OCI-LY1 (cell line): ENCODE results near the gene DEXI.

Source experiments
- H2AFZ ChIP-seq: fragments of 200-600 bp; sonication (generic), shearing (Covaris generic); 2 replicates; pipeline ENCODE4 v1.6.0; 2014; ENCODE audit warnings: antibody characterized with exemption, mild to moderate bottlenecking, low read length
- H3F3A ChIP-seq: fragments of 200-600 bp; sonication (generic), shearing (Covaris generic); 2 replicates; pipeline ENCODE4 v1.6.0; 2014; ENCODE audit warnings: mild to moderate bottlenecking, antibody characterized with exemption, low read length, moderate library complexity; ENCODE audit not compliant: insufficient read depth
- H3K27ac ChIP-seq: fragments of 200-600 bp; sonication (generic); 2 replicates; pipeline ENCODE4 v1.5.1; 2014; ENCODE audit warnings: low read length, mixed run types, mild to moderate bottlenecking, low read depth; ENCODE audit not compliant: poor library complexity, severe bottlenecking
- H3K27me3 ChIP-seq: fragments of 200-600 bp; sonication (generic); 2 replicates; pipeline ENCODE4 v1.6.0; 2014; ENCODE audit warnings: antibody characterized with exemption, mild to moderate bottlenecking, low read length, moderate library complexity; ENCODE audit not compliant: insufficient read depth
- H3K36me3 ChIP-seq: fragments of 200-600 bp; sonication (generic); 2 replicates; pipeline ENCODE4 v1.6.1; 2014; ENCODE audit warnings: mild to moderate bottlenecking, antibody characterized with exemption, low read length, moderate library complexity, mixed read lengths; ENCODE audit not compliant: insufficient read depth
- H3K4me1 ChIP-seq: fragments of 200-600 bp; sonication (generic); 2 replicates; pipeline ENCODE4 v1.5.1; 2014; ENCODE audit warnings: mild to moderate bottlenecking, low read length, moderate library complexity; ENCODE audit not compliant: insufficient read depth, severe bottlenecking
- H3K4me2 ChIP-seq: fragments of 200-600 bp; sonication (generic), shearing (Covaris generic); 2 replicates; pipeline ENCODE4 v1.6.1; 2014; ENCODE audit warnings: low read length
- H3K4me3 ChIP-seq: fragments of 200-600 bp; sonication (generic); 2 replicates; pipeline ENCODE4 v1.5.1; 2014; ENCODE audit warnings: low read length, low read depth, mild to moderate bottlenecking, mixed read lengths; ENCODE audit not compliant: poor library complexity, severe bottlenecking
- H3K79me2 ChIP-seq: fragments of 200-600 bp; shearing (Covaris generic); 2 replicates; pipeline ENCODE4 v1.6.1; 2016; ENCODE audit warnings: mixed run types, low read length, mixed read lengths; ENCODE audit not compliant: insufficient read depth
- H3K9ac ChIP-seq: fragments of 200-600 bp; sonication (generic), shearing (Covaris generic); 2 replicates; pipeline ENCODE4 v1.6.1; 2014; ENCODE audit warnings: mild to moderate bottlenecking, low read length, mixed read lengths
- H3K9me2 ChIP-seq: fragments of 200-600 bp; sonication (generic), shearing (Covaris generic); 2 replicates; pipeline ENCODE4 v1.6.1; 2014; ENCODE audit warnings: low read depth, mild to moderate bottlenecking, low read length, mixed read lengths
- H3K9me3 ChIP-seq: fragments of 200-600 bp; shearing (Covaris generic); 2 replicates; pipeline ENCODE4 v1.6.1; 2014; ENCODE audit warnings: low read length, mixed read lengths
- H4K20me1 ChIP-seq: fragments of 200-600 bp; sonication (generic), shearing (Covaris generic); 2 replicates; pipeline ENCODE4 v1.6.0; 2016; ENCODE audit warnings: mild to moderate bottlenecking, low read length; ENCODE audit not compliant: insufficient read depth
- EZH2 ChIP-seq: fragments of 200-600 bp; sonication (generic), shearing (Covaris generic); IDR thresholded peaks from 2 replicates; pipeline ENCODE4 v1.8.0; 2017; ENCODE audit warnings: borderline replicate concordance, mixed run types, mild to moderate bottlenecking, antibody characterized with exemption, low read length, moderate library complexity, mixed read lengths
- TF ChIP-seq, protein P1 (sequence below): fragments of 200-600 bp; sonication (generic), shearing (Covaris generic); IDR thresholded peaks from 2 replicates; pipeline ENCODE4 v1.5.1; 2017; ENCODE audit warnings: mild to moderate bottlenecking, antibody characterized with exemption, low read length, moderate library complexity, mixed read lengths

Gene DEXI

DNA sequence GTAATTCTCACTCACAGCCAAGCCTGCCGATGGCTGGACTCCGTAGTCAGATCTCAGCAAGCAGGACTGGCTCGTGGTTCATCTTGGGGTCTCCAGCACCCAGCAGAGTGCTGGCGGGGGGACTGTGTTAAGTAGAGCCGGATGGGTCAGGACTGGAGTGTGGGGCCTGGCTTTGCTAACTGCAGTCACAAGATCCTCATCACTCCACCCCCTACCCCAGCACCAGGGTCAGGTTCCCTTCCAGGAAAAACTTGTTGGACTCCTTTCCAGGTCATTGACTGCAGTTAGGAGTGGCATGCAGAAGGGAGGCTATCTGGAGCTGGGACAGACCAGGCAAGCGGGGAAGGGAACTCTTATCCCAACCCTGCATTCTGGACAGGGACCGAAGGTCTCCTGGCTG lies 59.3 kb downstream of the DEXI start:
- H4K20me1 ChIP-seq, result no peaks in the 10 kb centered on the region
- H3K27me3 ChIP-seq, result no peaks in the 10 kb centered on the region
- no peak for TF ChIP-seq EZH2
- TF ChIP-seq, protein P1, sequence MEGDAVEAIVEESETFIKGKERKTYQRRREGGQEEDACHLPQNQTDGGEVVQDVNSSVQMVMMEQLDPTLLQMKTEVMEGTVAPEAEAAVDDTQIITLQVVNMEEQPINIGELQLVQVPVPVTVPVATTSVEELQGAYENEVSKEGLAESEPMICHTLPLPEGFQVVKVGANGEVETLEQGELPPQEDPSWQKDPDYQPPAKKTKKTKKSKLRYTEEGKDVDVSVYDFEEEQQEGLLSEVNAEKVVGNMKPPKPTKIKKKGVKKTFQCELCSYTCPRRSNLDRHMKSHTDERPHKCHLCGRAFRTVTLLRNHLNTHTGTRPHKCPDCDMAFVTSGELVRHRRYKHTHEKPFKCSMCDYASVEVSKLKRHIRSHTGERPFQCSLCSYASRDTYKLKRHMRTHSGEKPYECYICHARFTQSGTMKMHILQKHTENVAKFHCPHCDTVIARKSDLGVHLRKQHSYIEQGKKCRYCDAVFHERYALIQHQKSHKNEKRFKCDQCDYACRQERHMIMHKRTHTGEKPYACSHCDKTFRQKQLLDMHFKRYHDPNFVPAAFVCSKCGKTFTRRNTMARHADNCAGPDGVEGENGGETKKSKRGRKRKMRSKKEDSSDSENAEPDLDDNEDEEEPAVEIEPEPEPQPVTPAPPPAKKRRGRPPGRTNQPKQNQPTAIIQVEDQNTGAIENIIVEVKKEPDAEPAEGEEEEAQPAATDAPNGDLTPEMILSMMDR, result no peak
- H3K36me3 ChIP-seq, result peaks cover 19% of the 10 kb centered on the region; the same call in 1 of the 2 replicates
- H3K4me2 ChIP-seq, result no peak overlapping the region
- peaks cover 37% of the 10 kb centered on the region for H3K79me2 ChIP-seq
- H3K27ac ChIP-seq, result peak overlapping the region; percentile 57
- H3F3A ChIP-seq, result no peaks in the 10 kb centered on the region; the same call in 1 of the 2 replicates
- H3K9me2 ChIP-seq, result no peaks in the 10 kb centered on the region
- H3K4me1 ChIP-seq, result peaks cover 79% of the 10 kb centered on the region
- no peak overlapping the region for H3K4me3 ChIP-seq
- H3K9me3 ChIP-seq, result no peaks in the 10 kb centered on the region
- no peak overlapping the region for H2AFZ ChIP-seq
- H3K9ac ChIP-seq, result no peak overlapping the region

GRCh38 chr16:10881479-10882030 lies 60.7 kb downstream of the DEXI start:
- peaks cover 77% of the 10 kb centered on the region for H3K4me1 ChIP-seq
- peak overlapping the region; percentile 98 for H3K4me2 ChIP-seq

GRCh38 chr16:10880594-10881452 lies 61.4 kb downstream of the DEXI start:
- peaks cover 33% of the 10 kb centered on the region for H3K79me2 ChIP-seq

More at GRCh38 chr16:10881479-10882030, 60.7 kb downstream of the DEXI start:
- no peak for TF ChIP-seq EZH2
- TF ChIP-seq, protein P1, result no peak
- Histone ChIP-seq H3K4me3 (no peak overlapping the region), H3K79me2 (peaks cover 38% of the 10 kb centered on the region), H3K27me3 (no peaks in the 10 kb centered on the region), H3K9me2 (no peaks in the 10 kb centered on the region), H3K36me3 (peaks cover 19% of the 10 kb centered on the region; the same call in 1 of the 2 replicates), H3K9ac (no peak overlapping the region; the same call in 1 of the 2 replicates), H3K9me3 (no peaks in the 10 kb centered on the region), H2AFZ (no peak overlapping the region), H4K20me1 (no peaks in the 10 kb centered on the region), H3K27ac (peak overlapping the region; percentile 89), H3F3A (no peaks in the 10 kb centered on the region; the same call in 1 of the 2 replicates)

More at GRCh38 chr16:10880594-10881452, 61.4 kb downstream of the DEXI start:
- TF ChIP-seq, protein P1, result no peak
- no peak for TF ChIP-seq EZH2
- Histone ChIP-seq H3K9me3 (no peaks in the 10 kb centered on the region), H3K27ac (peak overlapping the region; percentile 89), H3K27me3 (no peaks in the 10 kb centered on the region), H3K9me2 (no peaks in the 10 kb centered on the region), H3K9ac (peak overlapping the region; percentile 84; the same call in 1 of the 2 replicates), H3K4me3 (peak overlapping the region; percentile 77), H3K4me1 (peaks cover 77% of the 10 kb centered on the region), H4K20me1 (no peaks in the 10 kb centered on the region), H3F3A (no peaks in the 10 kb centered on the region; the same call in 1 of the 2 replicates), H3K4me2 (peak overlapping the region; percentile 98), H2AFZ (no peak overlapping the region), H3K36me3 (peaks cover 19% of the 10 kb centered on the region; the same call in 1 of the 2 replicates)
